ENCODE data around the gene BDKRB1.
"Not testable (repeated sequence)": the region's sequence is repeated elsewhere in the genome, so short reads cannot be mapped to it uniquely, and the experiment has no call there.

BDKRB1 gene

DNA sequence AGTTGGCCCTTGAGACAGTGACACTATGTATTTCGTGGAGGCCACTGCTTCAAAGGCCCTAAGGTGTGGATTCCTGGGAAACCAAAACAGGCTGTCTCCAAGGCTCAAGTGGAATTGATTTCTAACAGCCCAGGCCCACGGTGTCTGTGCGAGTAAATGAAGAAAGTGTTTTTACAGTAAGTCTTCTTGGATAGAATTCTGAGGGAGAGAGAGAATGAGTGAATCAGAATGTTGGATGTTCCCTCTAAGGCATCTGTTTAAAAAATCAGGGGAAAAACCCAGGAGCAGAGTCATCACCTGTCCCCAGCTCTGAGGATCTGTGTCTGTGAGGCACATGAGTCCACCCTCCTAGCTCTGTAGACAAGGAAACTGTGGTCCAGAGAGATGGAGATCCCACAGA is 22.3 kb upstream of the BDKRB1 start:
- no peak for DNase-seq (ENCODE audit: low read depth in 2 of 2)

- DNase-seq (ENCODE audit: low read depth in 2 of 2): no peak
Measured at GRCh38 chr14:96235426-96235825, 20.6 kb upstream of the BDKRB1 start.

DNA sequence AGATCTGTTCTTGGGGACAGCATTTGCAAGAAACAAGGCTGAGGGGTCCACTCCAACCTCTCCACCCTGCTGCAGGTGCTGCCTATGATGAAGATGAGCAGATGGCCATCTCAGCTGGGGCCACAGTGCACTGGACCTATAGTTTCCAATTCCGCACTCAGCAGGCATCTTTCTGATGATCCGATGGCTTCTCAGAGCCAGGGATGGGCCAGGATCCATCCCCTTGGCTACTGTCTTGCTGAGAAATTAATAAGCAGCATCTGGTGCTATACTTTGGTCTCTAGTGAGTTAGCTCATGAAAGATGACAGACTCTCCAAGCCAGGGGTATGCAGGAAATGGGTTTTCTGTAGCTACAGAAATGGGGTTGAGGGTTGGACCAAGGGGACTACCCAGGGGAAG is 18.4 kb upstream of the BDKRB1 start:
- no peak for DNase-seq (ENCODE audit: low read depth in 2 of 2)

GRCh38 chr14:96238676-96239265 is 17.2 kb upstream of the BDKRB1 start:
- DNase-seq (ENCODE audit: low read depth in 2 of 2): no peak

GRCh38 chr14:96239711-96240141 is 16.3 kb upstream of the BDKRB1 start:
- no peak for DNase-seq (ENCODE audit: low read depth in 2 of 2)

DNA sequence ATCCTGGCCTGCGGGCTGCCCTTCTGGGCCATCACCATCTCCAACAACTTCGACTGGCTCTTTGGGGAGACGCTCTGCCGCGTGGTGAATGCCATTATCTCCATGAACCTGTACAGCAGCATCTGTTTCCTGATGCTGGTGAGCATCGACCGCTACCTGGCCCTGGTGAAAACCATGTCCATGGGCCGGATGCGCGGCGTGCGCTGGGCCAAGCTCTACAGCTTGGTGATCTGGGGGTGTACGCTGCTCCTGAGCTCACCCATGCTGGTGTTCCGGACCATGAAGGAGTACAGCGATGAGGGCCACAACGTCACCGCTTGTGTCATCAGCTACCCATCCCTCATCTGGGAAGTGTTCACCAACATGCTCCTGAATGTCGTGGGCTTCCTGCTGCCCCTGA is 15.4 kb upstream of the BDKRB1 start:
- no peak for DNase-seq (ENCODE audit: low read depth in 2 of 2)

DNA sequence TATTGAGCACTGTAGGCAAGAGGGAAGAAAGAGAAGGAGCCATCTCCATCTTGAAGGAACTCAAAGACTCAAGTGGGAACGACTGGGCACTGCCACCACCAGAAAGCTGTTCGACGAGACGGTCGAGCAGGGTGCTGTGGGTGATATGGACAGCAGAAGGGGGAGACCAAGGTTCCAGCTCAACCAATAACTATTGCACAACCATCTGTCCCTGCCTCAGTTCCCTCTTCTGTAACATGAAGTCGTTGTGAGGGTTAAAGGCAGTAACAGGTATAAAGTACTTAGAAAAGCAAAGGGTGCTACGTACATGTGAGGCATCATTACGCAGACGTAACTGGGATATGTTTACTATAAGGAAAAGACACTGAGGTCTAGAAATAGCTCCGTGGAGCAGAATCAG is 13.9 kb upstream of the BDKRB1 start:
- DNase-seq (ENCODE audit: low read depth in 2 of 2): no peak

GRCh38 chr14:96243785-96244184 is 12.2 kb upstream of the BDKRB1 start:
- no peak for DNase-seq (ENCODE audit: low read depth in 2 of 2)

GRCh38 chr14:96245074-96245473 is 10.9 kb upstream of the BDKRB1 start:
- DNase-seq (ENCODE audit: low read depth in 2 of 2): not testable (repeated sequence)

DNA sequence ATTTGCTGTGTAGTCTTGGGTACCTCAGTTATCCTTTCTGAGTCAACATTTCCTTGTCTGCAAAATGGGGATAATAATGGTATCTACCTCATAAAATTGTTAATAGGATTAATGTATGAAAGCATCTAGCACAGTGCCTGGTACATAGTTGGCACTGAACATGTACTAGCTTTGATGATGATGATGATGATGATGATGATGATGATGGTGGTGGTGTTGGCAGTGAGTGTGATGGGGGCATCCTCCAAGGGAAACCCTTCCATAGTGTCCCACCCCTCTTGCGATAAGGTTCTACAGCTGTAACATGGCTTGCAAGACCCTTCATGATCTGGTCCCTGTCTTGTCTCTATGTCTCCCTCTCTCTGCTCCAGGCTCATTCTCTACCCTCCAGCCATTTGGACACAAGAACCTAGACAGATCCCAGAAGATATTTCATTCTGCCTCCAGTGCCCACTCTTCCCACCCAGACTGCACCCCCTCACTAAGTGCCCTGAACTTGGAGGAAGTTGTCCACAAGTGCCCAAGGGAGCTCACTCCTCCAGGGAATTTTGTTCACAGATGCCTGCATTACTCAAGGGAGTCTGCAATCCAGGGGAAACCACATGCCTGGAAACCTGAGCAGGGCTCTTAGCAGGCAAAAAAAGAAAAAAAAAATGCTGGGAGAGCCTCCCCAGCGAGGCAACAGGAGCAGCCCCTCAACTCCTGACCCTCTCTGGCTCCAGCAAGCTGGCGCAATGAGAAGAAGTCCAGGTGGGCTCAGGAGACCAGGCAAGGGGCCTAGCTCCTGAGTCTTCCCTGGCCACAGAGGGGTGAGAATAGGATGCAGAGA is 10.1 kb upstream of the BDKRB1 start:
- DNase-seq (ENCODE audit: low read depth in 2 of 2): no peak

- no peak for DNase-seq (ENCODE audit: low read depth in 2 of 2)
Measured at GRCh38 chr14:96246539-96246847, 9.5 kb upstream of the BDKRB1 start.

DNA sequence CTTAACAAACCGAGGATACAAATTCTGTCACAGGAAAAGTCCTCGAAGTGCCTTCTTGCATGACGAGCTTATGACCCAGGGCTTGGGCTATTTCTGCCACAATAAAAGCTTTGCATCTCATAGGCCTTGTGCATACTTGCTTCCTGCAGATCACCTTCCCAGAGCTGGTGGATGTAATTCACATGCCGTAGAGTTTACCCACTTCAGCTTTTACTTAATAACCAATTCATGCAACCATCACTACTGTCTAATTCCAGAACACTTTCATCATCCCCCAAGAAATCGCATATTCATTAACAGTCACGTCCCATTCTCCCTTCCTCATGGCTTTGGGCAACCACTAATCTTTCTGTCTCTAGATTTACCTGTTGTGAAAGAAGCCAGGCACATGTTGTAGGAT is 9.0 kb upstream of the BDKRB1 start:
- DNase-seq (ENCODE audit: low read depth in 2 of 2): no peak

GRCh38 chr14:96249029-96249428 is 7.0 kb upstream of the BDKRB1 start:
- no peak for DNase-seq (ENCODE audit: low read depth in 2 of 2)

GRCh38 chr14:96250485-96250884 is 5.5 kb upstream of the BDKRB1 start:
- DNase-seq (ENCODE audit: low read depth in 2 of 2): no peak

DNA sequence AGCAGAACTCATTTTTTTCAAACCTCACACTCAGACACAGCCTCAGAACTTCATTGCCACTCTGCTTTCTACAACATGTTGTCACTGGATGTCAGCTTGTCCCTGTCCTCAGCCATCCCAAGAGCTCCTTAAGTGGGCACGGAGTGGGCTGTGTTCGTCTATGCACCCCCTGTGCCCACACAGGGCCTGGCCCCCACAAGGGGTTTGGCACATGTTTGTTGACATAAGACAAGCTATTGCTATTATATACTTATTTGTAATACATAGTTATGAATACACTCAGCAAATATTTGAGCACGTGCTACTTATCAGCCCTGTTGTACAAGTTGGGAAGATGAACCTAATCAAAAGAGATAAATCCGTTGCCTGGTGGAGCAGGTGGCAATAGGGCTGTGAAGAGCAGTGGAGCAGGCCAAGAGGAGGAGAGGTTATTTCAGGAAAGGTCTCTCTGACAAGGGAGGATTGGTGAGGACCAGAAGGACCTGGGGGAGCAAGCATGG is 4.3 kb upstream of the BDKRB1 start:
- no peak for DNase-seq (ENCODE audit: low read depth in 2 of 2)

DNA sequence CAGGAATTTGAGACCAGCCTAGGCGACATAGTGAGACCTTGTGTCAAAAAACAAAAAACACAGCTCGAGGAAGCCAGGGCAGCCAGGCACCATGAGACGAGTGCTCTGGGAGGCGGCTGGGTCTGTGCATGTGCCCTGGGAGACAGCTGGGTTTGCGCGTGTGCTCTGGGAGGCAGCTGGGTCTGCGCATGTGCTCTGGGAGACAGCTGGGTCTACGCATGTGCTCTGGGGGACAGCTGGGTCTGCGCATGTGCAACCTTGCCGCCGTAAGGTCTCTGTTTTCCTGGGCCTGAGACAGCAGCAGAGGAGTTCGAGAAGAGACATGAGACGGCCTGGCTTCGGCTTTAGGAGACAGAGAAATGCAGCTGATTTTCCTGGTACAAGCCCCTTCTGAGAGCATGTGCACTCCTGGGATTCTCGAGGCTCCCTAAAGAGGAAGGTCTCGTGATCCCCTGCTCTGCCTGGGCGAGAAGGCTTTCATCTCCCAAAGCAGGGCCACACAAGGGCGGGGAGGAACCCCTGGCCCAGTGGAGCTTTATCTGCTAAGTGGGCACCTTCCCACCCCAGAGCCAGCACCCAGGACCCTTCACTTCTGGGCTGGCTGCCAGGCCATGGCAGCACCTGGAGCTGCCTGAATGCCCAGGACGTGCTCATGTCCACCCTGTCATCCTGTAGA is 3.5 kb upstream of the BDKRB1 start:
- DNase-seq (ENCODE audit: low read depth in 2 of 2): no peak

DNA sequence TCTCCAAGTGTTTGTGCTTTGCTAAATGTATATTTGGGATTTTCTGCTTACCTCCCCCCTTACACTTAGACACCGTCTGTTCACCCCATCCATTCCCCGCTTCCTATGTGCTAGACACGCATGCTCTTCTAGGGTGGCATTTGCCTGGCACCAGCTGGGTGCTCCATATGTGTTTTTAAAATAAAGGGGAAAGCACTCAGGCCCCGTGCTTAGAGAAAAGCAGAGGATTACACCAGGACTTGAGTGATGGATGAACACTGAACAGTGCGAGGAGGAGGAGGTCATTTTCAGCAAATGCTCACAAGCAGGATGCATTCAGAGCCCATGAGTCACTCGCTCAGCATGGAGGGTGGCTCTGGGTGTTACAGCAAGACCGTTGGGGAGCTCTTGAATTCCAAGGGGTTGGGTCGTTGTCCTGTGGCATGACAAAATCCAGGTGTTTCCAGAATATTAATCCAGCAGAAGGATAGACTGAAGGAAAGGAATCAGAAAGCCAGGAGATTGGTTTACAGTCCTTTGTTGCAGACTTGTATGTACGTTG is 2.9 kb upstream of the BDKRB1 start:
- DNase-seq (ENCODE audit: low read depth in 2 of 2): no peak

DNA sequence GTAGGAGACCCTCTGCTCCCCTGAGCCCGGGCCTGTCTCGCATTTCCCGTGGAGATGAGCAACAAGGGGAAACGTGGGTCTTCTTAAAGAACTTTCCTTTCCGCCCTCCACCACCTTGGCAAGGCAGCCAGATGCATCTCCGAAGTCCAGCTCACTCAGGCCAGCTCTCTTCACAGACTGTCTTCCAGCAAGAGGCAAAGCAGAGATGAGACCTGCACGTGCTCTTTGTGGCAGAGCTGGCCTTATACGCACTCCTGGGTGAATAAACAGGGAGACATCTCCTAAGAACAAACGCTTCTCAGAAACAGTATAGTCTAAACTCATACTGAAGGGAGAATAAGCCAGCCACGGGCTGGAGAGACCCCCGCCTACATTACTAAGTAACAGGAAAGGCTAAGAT is 1.3 kb upstream of the BDKRB1 start:
- DNase-seq (ENCODE audit: low read depth in 2 of 2): no peak

- no peak for DNase-seq (ENCODE audit: low read depth in 2 of 2)
Measured at GRCh38 chr14:96256407-96256806, 397 bp downstream of the BDKRB1 start.

DNA sequence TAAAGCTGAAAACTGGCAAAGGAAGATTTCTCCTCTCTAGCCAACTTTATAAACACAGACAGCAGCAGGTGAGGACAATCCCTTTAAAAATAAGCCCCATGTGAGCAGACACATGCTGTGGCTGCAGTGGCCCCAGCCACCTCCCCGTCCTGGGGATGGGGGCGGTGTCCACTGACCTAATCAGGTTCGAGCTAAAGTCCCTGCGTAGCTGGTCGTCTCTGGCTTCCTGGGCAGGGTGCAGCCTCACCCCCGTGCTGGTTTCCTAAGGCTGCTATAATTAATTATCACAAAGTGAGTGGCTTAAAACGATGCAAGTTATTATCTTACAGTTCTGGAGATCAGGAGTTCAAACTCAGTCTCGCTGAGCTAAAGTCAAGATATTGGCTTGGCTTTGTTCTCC is 1.0 kb downstream of the BDKRB1 start:
- no peak for DNase-seq (ENCODE audit: low read depth in 2 of 2)

- DNase-seq (ENCODE audit: low read depth in 2 of 2): no peak
Measured at GRCh38 chr14:96257900-96258299, 1.9 kb downstream of the BDKRB1 start.

GRCh38 chr14:96260341-96260821 is 4.4 kb downstream of the BDKRB1 start:
- no peak for DNase-seq (ENCODE audit: low read depth in 2 of 2)

- DNase-seq (ENCODE audit: low read depth in 2 of 2): no peak
Measured at GRCh38 chr14:96261053-96261452, 5.0 kb downstream of the BDKRB1 start.
